ENCODE results near the gene TOGARAM2. TPM values are rescaled to one million over a fixed set of nuclear protein-coding genes. Genes with fewer than 3 reads are reported as not detected.

TOGARAM2 gene
- total and polyA plus RNA-seq, 2 of the 8 experiments (the other 6 are each of a cell fraction or from before 2014, with no cell fraction given), result 0.42 to 1.4 TPM

DNA sequence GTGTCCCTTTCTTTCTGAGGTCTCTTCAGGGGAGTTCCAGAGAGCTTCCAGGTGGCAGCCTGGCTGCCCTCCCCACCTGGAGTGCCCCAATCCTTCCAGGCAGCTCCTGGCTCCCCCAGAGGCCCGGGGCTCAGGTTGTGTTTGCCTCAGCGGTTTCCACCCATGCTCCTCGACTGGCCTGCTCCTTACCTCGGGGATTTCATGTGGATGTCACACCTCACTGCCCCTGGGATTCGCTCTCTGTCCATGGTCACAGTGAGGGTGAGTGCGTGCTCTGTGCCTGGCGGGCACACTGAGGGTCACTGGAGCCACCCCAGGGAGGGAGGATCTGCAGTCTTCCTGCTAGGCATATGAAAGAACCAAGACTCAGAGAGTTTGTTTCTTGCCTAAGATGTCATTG is 2.1 kb upstream of the TOGARAM2 start:
- H4K5ac ChIP-seq (ENCODE audit: insufficient read length, low read depth, low read length), result no peak overlapping the region
- no peak overlapping the region for H2AK5ac ChIP-seq (ENCODE audit: low read depth, low read length)
- H2BK120ac ChIP-seq (replicated peaks; ENCODE audit: low read depth, low read length), result no peak overlapping the region
- WGBS, 2 experiments (ENCODE audit: extremely low coverage in 1 of 2, insufficient coverage in 1 of 2, insufficient read length in 1 of 2, insufficient replicate concordance in 2 of 2, low coverage in 1 of 2, low lambda C conversion rate in 2 of 2, missing lambda C conversion rate in 1 of 2), result 63% methylated on average over 7 of the region's 7 CpGs; no CpG with 5 or more reads in 1 of the 2 experiments
- H2BK5ac ChIP-seq (ENCODE audit: low read depth, low read length), result no peak overlapping the region; the same call in 1 of the 2 replicates
- no peak overlapping the region for H2BK20ac ChIP-seq (ENCODE audit: low read length)
- no peak overlapping the region for H3K4ac ChIP-seq (replicated peaks; ENCODE audit: insufficient read length, low read depth, low read length)
- no peaks in the 10 kb centered on the region for H3K23me2 ChIP-seq (ENCODE audit: low read depth, low read length)
- no peaks in the 10 kb centered on the region for H3K36me3 ChIP-seq (ENCODE audit: control insufficient read depth in 2 of 4, insufficient read depth in 4 of 4, low read length in 3 of 4)
- FAIRE-seq, result no peak
- no peak overlapping the region for H4K91ac ChIP-seq (replicated peaks; ENCODE audit: insufficient read length, low read length)
- no peaks in the 10 kb centered on the region for H3K79me2 ChIP-seq (ENCODE audit: control insufficient read depth in 1 of 2, insufficient read depth in 2 of 2, low read length in 2 of 2)
- H3K4me2 ChIP-seq (ENCODE audit: insufficient read depth in 1 of 2, low read depth in 2 of 2, low read length in 2 of 2), result no peak overlapping the region
- H3K18ac ChIP-seq (ENCODE audit: extremely low read depth, low read length), result no peak overlapping the region
- no peaks in the 10 kb centered on the region for H3K27me3 ChIP-seq (replicated peaks in 1 of 4; ENCODE audit: control insufficient read depth in 3 of 4, extremely low read depth in 1 of 4, insufficient read depth in 3 of 4, low read length in 3 of 4)
- H3K4me3 ChIP-seq (ENCODE audit: extremely low read depth in 1 of 4, insufficient read depth in 2 of 4, low read depth in 3 of 4, low read length in 4 of 4), result no peak overlapping the region
- no peaks in the 10 kb centered on the region for H4K20me1 ChIP-seq (replicated peaks in 1 of 2; ENCODE audit: control insufficient read depth in 1 of 2, insufficient read depth in 2 of 2, low read length in 2 of 2)
- H3K14ac ChIP-seq (ENCODE audit: insufficient read length), result no peak overlapping the region
- no peak overlapping the region for H2BK15ac ChIP-seq (ENCODE audit: low read length)
- DNase-seq (ENCODE audit: low read depth in 1 of 2, low spot score in 2 of 2), result no peak
- no peak overlapping the region for H3K27ac ChIP-seq (ENCODE audit: low read depth, low read length)
- peaks cover 0 to 2% (median 0%) of the 10 kb centered on the region in 4 experiments; a peak in 2 of 7 replicates for H3K4me1 ChIP-seq (replicated peaks in 1 of 4; ENCODE audit: control insufficient read depth in 3 of 4, insufficient read depth in 4 of 4, low read length in 3 of 4)
- no peak overlapping the region for H3K56ac ChIP-seq (replicated peaks; ENCODE audit: insufficient read length, low read depth, low read length)
- no peaks in the 10 kb centered on the region for H3K9me3 ChIP-seq (ENCODE audit: insufficient read depth in 2 of 2, low read depth in 1 of 2, low read length in 1 of 2)
- H3K9ac ChIP-seq (replicated peaks in 1 of 4; ENCODE audit: extremely low read depth in 1 of 4, low read depth in 3 of 4, low read length in 3 of 4), result no peak overlapping the region
- H2AFZ ChIP-seq (ENCODE audit: low read length), result no peak overlapping the region
- H3K79me1 ChIP-seq (ENCODE audit: low read depth, low read length), result no peaks in the 10 kb centered on the region
- no peak overlapping the region for H3K23ac ChIP-seq (ENCODE audit: insufficient read length)
- H4K8ac ChIP-seq (ENCODE audit: extremely low read depth, insufficient read depth, low read length), result no peak overlapping the region
- ChIA-PET CTCF (ENCODE audit: partially characterized antibody) (interaction anchor here (0.8 to 2.0 kb wide), 8 partner anchors 9 to 94 kb away, joined by 3 to 7 read pairs (median 4); no protein-coding TSS in a partner anchor), POLR2A (ENCODE audit: partially characterized antibody) (interaction anchor here (1.3 kb wide), 1 partner anchor 36 kb away, joined by 3 read pairs; no protein-coding TSS in a partner anchor)
- H2BK12ac ChIP-seq (ENCODE audit: low read depth, low read length), result no peak overlapping the region
- TF ChIP-seq ASH2L (IDR thresholded peaks at IDR 0.05; ENCODE audit: low read length), result no peak
- TF ChIP-seq MAFK (IDR thresholded peaks at IDR 0.05; ENCODE audit: low read depth, low read length), result no peak
- TF ChIP-seq SIX5 (IDR thresholded peaks at IDR 0.05; ENCODE audit: low read depth, low read length), result no peak
- no peak for TF ChIP-seq KDM1A (IDR thresholded peaks at IDR 0.05; ENCODE audit: borderline replicate concordance, low read length)
- no peak for TF ChIP-seq KDM4A (IDR thresholded peaks at IDR 0.05; ENCODE audit: low read depth, low read length, severe bottlenecking)
- no peak for TF ChIP-seq BRCA1 (IDR thresholded peaks at IDR 0.05; ENCODE audit: low read depth, low read length)
- TF ChIP-seq TCF12 (IDR thresholded peaks at IDR 0.05; ENCODE audit: low read depth, low read length), result no peak
- no peak for TF ChIP-seq CEBPB (IDR thresholded peaks at IDR 0.05; ENCODE audit: low read depth, low read length)
- TF ChIP-seq POLR2A (IDR thresholded peaks at IDR 0.05; ENCODE audit: control extremely low read depth in 1 of 2, low read depth in 2 of 2, low read length in 2 of 2), result no peak
- no peak for TF ChIP-seq SUZ12 (IDR thresholded peaks at IDR 0.05; ENCODE audit: low read length)
- no peak for TF ChIP-seq BCL11A (IDR thresholded peaks at IDR 0.05; ENCODE audit: low read depth in 2 of 2, low read length in 2 of 2)
- no peak for TF ChIP-seq SIRT6 (IDR thresholded peaks at IDR 0.05; ENCODE audit: low read length)

Measured in H1 (cell line).